ENCODE results near the gene MBD2.
A peak's percentile ranks its signal among the peaks of the same experiment; 100 is the strongest.
"Not testable (repeated sequence)": the region's sequence is repeated elsewhere in the genome, so short reads cannot be mapped to it uniquely, and the experiment has no call there.

Gene MBD2

GRCh38 chr18:54151376-54151775 is 73.1 kb downstream of the MBD2 start:
- DNase-seq (ENCODE audit: low spot score), result no peak

GRCh38 chr18:54150226-54150625 is 74.2 kb downstream of the MBD2 start:
- no peak for DNase-seq (ENCODE audit: low spot score)

GRCh38 chr18:54149078-54149697 is 75.3 kb downstream of the MBD2 start:
- no peak for DNase-seq (ENCODE audit: low spot score)

GRCh38 chr18:54148678-54149077 is 75.8 kb downstream of the MBD2 start:
- no peak for DNase-seq (ENCODE audit: low spot score)

GRCh38 chr18:54148151-54148550 is 76.3 kb downstream of the MBD2 start:
- DNase-seq (ENCODE audit: low spot score), result peak; percentile 60

- DNase-seq (ENCODE audit: low spot score), result no peak
Measured at GRCh38 chr18:54147439-54147838, 77.0 kb downstream of the MBD2 start.

GRCh38 chr18:54141041-54141608 is 83.3 kb downstream of the MBD2 start:
- DNase-seq (ENCODE audit: low spot score), result no peak

GRCh38 chr18:54140641-54141040 is 83.8 kb downstream of the MBD2 start:
- DNase-seq (ENCODE audit: low spot score), result no peak

GRCh38 chr18:54135216-54135615 is 89.3 kb downstream of the MBD2 start:
- DNase-seq (ENCODE audit: low spot score), result no peak

GRCh38 chr18:54134053-54134452 is 90.4 kb downstream of the MBD2 start:
- no peak for DNase-seq (ENCODE audit: low spot score)

- no peak for DNase-seq (ENCODE audit: low spot score)
Measured at GRCh38 chr18:54130631-54131030, 93.8 kb downstream of the MBD2 start.

- DNase-seq (ENCODE audit: low spot score), result no peak
Measured at GRCh38 chr18:54130177-54130576, 94.3 kb downstream of the MBD2 start.

- DNase-seq (ENCODE audit: low spot score), result no peak
Measured at GRCh38 chr18:54129448-54130067, 94.9 kb downstream of the MBD2 start.

- DNase-seq (ENCODE audit: low spot score), result peak; percentile 47
Measured at GRCh38 chr18:54127759-54128378, 96.6 kb downstream of the MBD2 start.

GRCh38 chr18:54125429-54125828 is 99.0 kb downstream of the MBD2 start:
- no peak for DNase-seq (ENCODE audit: low spot score)

- not testable (repeated sequence) for DNase-seq (ENCODE audit: low spot score)
Measured at GRCh38 chr18:54123720-54124440, 100.6 kb downstream of the MBD2 start.

GRCh38 chr18:54119524-54120019 is 104.9 kb downstream of the MBD2 start:
- peak; percentile 48 for DNase-seq (ENCODE audit: low spot score)

GRCh38 chr18:54117853-54118773 is 106.4 kb downstream of the MBD2 start:
- no peak for DNase-seq (ENCODE audit: low spot score)

- DNase-seq (ENCODE audit: low spot score), result no peak
Measured at GRCh38 chr18:54116541-54117257, 107.8 kb downstream of the MBD2 start.

GRCh38 chr18:54112356-54112755 is 112.1 kb downstream of the MBD2 start:
- no peak for DNase-seq (ENCODE audit: low spot score)
